GM21529 (cell line): ENCODE results near the gene KIR2DL1.
"Not testable (repeated sequence)": the region's sequence is repeated elsewhere in the genome, so short reads cannot be mapped to it uniquely, and the experiment has no call there.

Experiments
- ATAC-seq: cut with Tn5 transposase; IDR thresholded peaks from one replicate; pipeline ENCODE4 v1.9.1; 2021; ENCODE audit not compliant: unreplicated experiment

The KIR2DL1 gene

GRCh38 chr19:54817670-54818536, 48.3 kb downstream of the KIR2DL1 start:
- no peak for ATAC-seq

GRCh38 chr19:54824416-54824815, 54.8 kb downstream of the KIR2DL1 start:
- not testable (repeated sequence) for ATAC-seq

- not testable (repeated sequence) for ATAC-seq
Observed at GRCh38 chr19:54825326-54825725, 55.7 kb downstream of the KIR2DL1 start.

- ATAC-seq: not testable (repeated sequence)
Observed at GRCh38 chr19:54828064-54828463, 58.5 kb downstream of the KIR2DL1 start.

GRCh38 chr19:54832496-54832895, 62.9 kb downstream of the KIR2DL1 start, which contains the start of gene KIR2DS4:
Gene KIR2DS4 (plus strand): TSS chr19:54832676.
- ATAC-seq: not testable (repeated sequence)
